Muscle of leg (tissue), 11 donors: ENCODE data around the gene ADGRL1. TPM values are rescaled to one million over a fixed set of nuclear protein-coding genes. Genes with fewer than 3 reads are reported as not detected.

Experiments
- DNase-seq: peaks from one replicate; pipeline ENCODE4 v3.0.0; 2013
- H3K27ac ChIP-seq: one replicate; pipeline ENCODE4 v1.5.1; 2013; ENCODE audit warnings: mild to moderate bottlenecking, low read length, control low read depth
- H3K27me3 ChIP-seq: one replicate; pipeline ENCODE4 v1.6.1; 2013; ENCODE audit warnings: low read length; ENCODE audit not compliant: control insufficient read depth, insufficient read depth
- H3K36me3 ChIP-seq: one replicate; pipeline ENCODE4 v1.6.1; 2013; ENCODE audit warnings: low read length; ENCODE audit not compliant: control insufficient read depth, insufficient read depth
- H3K4me1 ChIP-seq: one replicate; pipeline ENCODE4 v1.6.1; 2013; ENCODE audit warnings: low read length; ENCODE audit not compliant: control insufficient read depth, insufficient read depth
- H3K4me3 ChIP-seq: one replicate; pipeline ENCODE4 v1.5.1; 2013; ENCODE audit warnings: low read length, control low read depth
- H3K9me3 ChIP-seq: replicated peaks from 2 replicates; pipeline ENCODE4 v1.6.1; 2013; ENCODE audit warnings: low read depth, low read length; ENCODE audit not compliant: control insufficient read depth
- WGBS: methylation state at CpG from one replicate; pipeline ENCODE4 v1.1.5; 2013; ENCODE audit warnings: missing lambda C conversion rate; ENCODE audit not compliant: insufficient coverage; 5-methylcytosine and 5-hydroxymethylcytosine counted together
- polyA plus RNA-seq, 8 donors: library from polyadenylated mRNA; unstranded; fragments of 120-200 nt; gene quantifications; one replicate each; pipeline versions ENCODE4 v1.2.1 to v1.2.3, GENCODE V29; 2013; ENCODE audit warnings: inconsistent platforms in 1 of 8, low replicate concordance in 1 of 8; ENCODE audit not compliant: insufficient read length in 8 of 8, insufficient read depth in 1 of 8
- total RNA-seq: library from RNA; stranded (reverse); fragments of 120-200 nt; gene quantifications from one replicate; pipeline ENCODE4 v1.2.4, GENCODE V29; 2013

The ADGRL1 gene
- total and polyA plus RNA-seq, 9 donors: 7.8 to 28.0 (median 20.9) TPM

GRCh38 chr19:14175351-14175792, 30.6 kb downstream of the ADGRL1 start:
- DNase-seq: no peak
- H3K4me1 ChIP-seq: no peaks in the 10 kb centered on the region
- H3K27ac ChIP-seq: no peak overlapping the region
- 87% methylated on average over 6 of the region's 6 CpGs for WGBS
- no peaks in the 10 kb centered on the region for H3K27me3 ChIP-seq
- H3K4me3 ChIP-seq: no peak overlapping the region
- H3K36me3 ChIP-seq: peaks cover 37% of the 10 kb centered on the region
- H3K9me3 ChIP-seq: no peaks in the 10 kb centered on the region

- Histone ChIP-seq H3K36me3 (peaks cover 42% of the 10 kb centered on the region), H3K27me3 (no peaks in the 10 kb centered on the region)
- 100% methylated on average over 2 of the region's 9 CpGs for WGBS
These were observed 31.1 kb downstream of the ADGRL1 start for GRCh38 chr19:14174883-14175282.

GRCh38 chr19:14168993-14169392, 37.0 kb downstream of the ADGRL1 start:
- Histone ChIP-seq H3K36me3 (peaks cover 29% of the 10 kb centered on the region), H3K27ac (no peak overlapping the region), H3K27me3 (no peaks in the 10 kb centered on the region), H3K9me3 (no peaks in the 10 kb centered on the region), H3K4me3 (no peak overlapping the region), H3K4me1 (peaks cover 38% of the 10 kb centered on the region)
- WGBS: 92% methylated on average over 10 of the region's 12 CpGs
- no peak for DNase-seq

More at GRCh38 chr19:14174883-14175282, 31.1 kb downstream of the ADGRL1 start:
- DNase-seq: no peak
- Histone ChIP-seq H3K4me3 (no peak overlapping the region), H3K9me3 (no peaks in the 10 kb centered on the region), H3K4me1 (no peaks in the 10 kb centered on the region), H3K27ac (no peak overlapping the region)

GRCh38 chr19:14168259-14168972, 37.6 kb downstream of the ADGRL1 start:
- Histone ChIP-seq H3K27ac (no peak overlapping the region), H3K9me3 (no peaks in the 10 kb centered on the region), H3K4me1 (peaks cover 38% of the 10 kb centered on the region), H3K27me3 (no peaks in the 10 kb centered on the region), H3K4me3 (no peak overlapping the region), H3K36me3 (peaks cover 27% of the 10 kb centered on the region)
- 76% methylated on average over 18 of the region's 19 CpGs for WGBS
- DNase-seq: peak; percentile 16

- peak overlapping the region; percentile 51 for H3K27ac ChIP-seq
These were observed 38.3 kb downstream of the ADGRL1 start for GRCh38 chr19:14167576-14168138.

GRCh38 chr19:14166999-14167575, 38.9 kb downstream of the ADGRL1 start:
- no peaks in the 10 kb centered on the region for H3K9me3 ChIP-seq
- H3K4me3 ChIP-seq: no peak overlapping the region
- H3K4me1 ChIP-seq: peaks cover 38% of the 10 kb centered on the region
- H3K36me3 ChIP-seq: peaks cover 35% of the 10 kb centered on the region
- peak; percentile 68 for DNase-seq
- H3K27me3 ChIP-seq: no peaks in the 10 kb centered on the region
- 20% methylated on average over 1 of the region's 12 CpGs for WGBS
- H3K27ac ChIP-seq: peak overlapping the region; percentile 51

More at GRCh38 chr19:14167576-14168138, 38.3 kb downstream of the ADGRL1 start:
- DNase-seq: peak; percentile 41
- 33% methylated on average over 9 of the region's 18 CpGs for WGBS
- H3K4me3 ChIP-seq: no peak overlapping the region
- H3K27me3 ChIP-seq: no peaks in the 10 kb centered on the region
- H3K36me3 ChIP-seq: peaks cover 30% of the 10 kb centered on the region
- no peaks in the 10 kb centered on the region for H3K9me3 ChIP-seq
- H3K4me1 ChIP-seq: peaks cover 38% of the 10 kb centered on the region

GRCh38 chr19:14165990-14166830, 39.8 kb downstream of the ADGRL1 start:
- peak overlapping the region; percentile 55 for H3K27ac ChIP-seq
- 23% methylated on average over 9 of the region's 20 CpGs for WGBS

GRCh38 chr19:14164724-14165493, 41.1 kb downstream of the ADGRL1 start:
- Histone ChIP-seq H3K36me3 (peaks cover 31% of the 10 kb centered on the region), H3K9me3 (no peaks in the 10 kb centered on the region), H3K27ac (no peak overlapping the region), H3K27me3 (no peaks in the 10 kb centered on the region), H3K4me1 (peaks cover 38% of the 10 kb centered on the region), H3K4me3 (no peak overlapping the region)
- DNase-seq: peak; percentile 12
- 60% methylated on average over 3 of the region's 16 CpGs for WGBS

More at GRCh38 chr19:14165990-14166830, 39.8 kb downstream of the ADGRL1 start:
- Histone ChIP-seq H3K36me3 (peaks cover 35% of the 10 kb centered on the region), H3K4me1 (peaks cover 38% of the 10 kb centered on the region), H3K4me3 (no peak overlapping the region), H3K27me3 (no peaks in the 10 kb centered on the region), H3K9me3 (no peaks in the 10 kb centered on the region)
- DNase-seq: peak; percentile 51

GRCh38 chr19:14164082-14164481, 41.9 kb downstream of the ADGRL1 start:
- DNase-seq: peak; percentile 7
- WGBS: 48% methylated on average over 6 of the region's 11 CpGs
- Histone ChIP-seq H3K36me3 (peaks cover 31% of the 10 kb centered on the region), H3K27ac (no peak overlapping the region), H3K4me1 (peaks cover 42% of the 10 kb centered on the region), H3K27me3 (no peaks in the 10 kb centered on the region), H3K4me3 (no peak overlapping the region), H3K9me3 (no peaks in the 10 kb centered on the region)
